ENCODE data around the gene DGAT2L6. TPM values are rescaled to one million over a fixed set of nuclear protein-coding genes. Genes with fewer than 3 reads are reported as not detected.
A peak's percentile ranks its signal among the peaks of the same experiment; 100 is the strongest.

DGAT2L6 gene
- polyA plus RNA-seq, 1 donor from 2014 or later, result not detected

- Histone ChIP-seq H2AFZ (ENCODE audit: low read depth, low read length) (no peak overlapping the region), H3K27ac (ENCODE audit: low read length) (peak overlapping the region; percentile 82), H3K9me3 (ENCODE audit: low read length) (no peaks in the 10 kb centered on the region)
These were observed 43.2 kb upstream of the DGAT2L6 start for GRCh38 chrX:70134116-70134477.

GRCh38 chrX:70138622-70139021 is 38.7 kb upstream of the DGAT2L6 start:
- H3K9me2 ChIP-seq (ENCODE audit: insufficient read depth, low read length), result no peaks in the 10 kb centered on the region
- peaks cover 16% of the 10 kb centered on the region for H3K79me2 ChIP-seq (replicated peaks; ENCODE audit: insufficient read depth, low read length)
- H3K27me3 ChIP-seq (ENCODE audit: insufficient read depth, low read depth, low read length), result no peaks in the 10 kb centered on the region
- no peaks in the 10 kb centered on the region for H3F3A ChIP-seq (ENCODE audit: insufficient read depth, low read length, poor library complexity, severe bottlenecking)
- no peak overlapping the region for H3K27ac ChIP-seq (ENCODE audit: low read length)
- no peak overlapping the region for H3K4me3 ChIP-seq (ENCODE audit: low read length)
- H3K36me3 ChIP-seq (ENCODE audit: insufficient read depth, low read length), result no peaks in the 10 kb centered on the region
- H3K9ac ChIP-seq (ENCODE audit: low read length), result no peak overlapping the region
- no peak overlapping the region for H3K4me2 ChIP-seq (ENCODE audit: low read length)
- H2AFZ ChIP-seq (ENCODE audit: low read depth, low read length), result no peak overlapping the region
- H3K9me3 ChIP-seq (ENCODE audit: low read length), result no peaks in the 10 kb centered on the region
- no peaks in the 10 kb centered on the region for H4K20me1 ChIP-seq (ENCODE audit: insufficient read depth)
- TF ChIP-seq RAD21 (conservative IDR thresholded peaks at IDR 0.05) (no peak), MXI1 (conservative IDR thresholded peaks at IDR 0.05; ENCODE audit: poor library complexity, severe bottlenecking) (no peak), REST (IDR thresholded peaks at IDR 0.05; ENCODE audit: borderline replicate concordance) (no peak), CTCF (IDR thresholded peaks at IDR 0.05; ENCODE audit: poor library complexity, severe bottlenecking) (no peak), POLR2AphosphoS5 (IDR thresholded peaks at IDR 0.05) (no peak), EP300 (conservative IDR thresholded peaks at IDR 0.05; ENCODE audit: poor library complexity, severe bottlenecking) (no peak), EZH2 (IDR thresholded peaks at IDR 0.05; ENCODE audit: borderline replicate concordance, insufficient read depth, low read length, poor library complexity, severe bottlenecking) (no peak), TAF1 (IDR thresholded peaks at IDR 0.05; ENCODE audit: low read depth) (no peak)

More at GRCh38 chrX:70134116-70134477, 43.2 kb upstream of the DGAT2L6 start:
- H3K4me2 ChIP-seq (ENCODE audit: low read length), result peak overlapping the region; percentile 68
- peak overlapping the region; percentile 81 for H3K4me3 ChIP-seq (ENCODE audit: low read length)
- no peaks in the 10 kb centered on the region for H3K9me2 ChIP-seq (ENCODE audit: insufficient read depth, low read length)
- H3K9ac ChIP-seq (ENCODE audit: low read length), result peak overlapping the region; percentile 71
- no peaks in the 10 kb centered on the region for H3F3A ChIP-seq (ENCODE audit: insufficient read depth, low read length, poor library complexity, severe bottlenecking)
- H4K20me1 ChIP-seq (ENCODE audit: insufficient read depth), result no peaks in the 10 kb centered on the region
- H3K36me3 ChIP-seq (ENCODE audit: insufficient read depth, low read length), result no peaks in the 10 kb centered on the region
- TF ChIP-seq CTCF (IDR thresholded peaks at IDR 0.05; ENCODE audit: poor library complexity, severe bottlenecking) (no peak), SMC3 (conservative IDR thresholded peaks at IDR 0.05; ENCODE audit: poor library complexity) (no peak), REST (IDR thresholded peaks at IDR 0.05; ENCODE audit: borderline replicate concordance) (no peak), TAF1 (IDR thresholded peaks at IDR 0.05; ENCODE audit: low read depth) (peak; percentile 7)
- no peaks in the 10 kb centered on the region for H3K27me3 ChIP-seq (ENCODE audit: insufficient read depth, low read depth, low read length)
- H3K79me2 ChIP-seq (replicated peaks; ENCODE audit: insufficient read depth, low read length), result peaks cover 16% of the 10 kb centered on the region
